HG03457 (cell line): ENCODE data around the gene RPS15.

Source experiments
- ATAC-seq: cut with Tn5 transposase; IDR thresholded peaks from one replicate; pipeline ENCODE4 v1.9.1; 2021; ENCODE audit warnings: moderate number of reproducible peaks; ENCODE audit not compliant: unreplicated experiment

The RPS15 gene

DNA sequence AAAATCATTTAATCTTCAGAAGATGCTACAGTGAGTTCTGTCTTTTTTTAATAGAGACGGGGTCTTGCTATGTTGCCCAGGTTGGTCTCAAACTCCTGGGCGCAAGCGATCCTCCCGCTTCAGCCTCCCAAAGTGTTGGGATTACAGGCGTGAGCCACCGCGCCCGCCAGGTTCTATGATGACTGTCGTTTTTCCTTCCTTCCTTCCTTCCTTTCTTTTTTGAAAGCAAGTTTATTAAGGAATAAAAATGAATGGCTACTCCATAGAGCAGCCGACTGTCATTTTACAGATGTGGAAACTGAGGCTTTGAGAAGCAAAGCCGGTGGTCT is 36.3 kb upstream of the RPS15 start:
- ATAC-seq, result no peak

DNA sequence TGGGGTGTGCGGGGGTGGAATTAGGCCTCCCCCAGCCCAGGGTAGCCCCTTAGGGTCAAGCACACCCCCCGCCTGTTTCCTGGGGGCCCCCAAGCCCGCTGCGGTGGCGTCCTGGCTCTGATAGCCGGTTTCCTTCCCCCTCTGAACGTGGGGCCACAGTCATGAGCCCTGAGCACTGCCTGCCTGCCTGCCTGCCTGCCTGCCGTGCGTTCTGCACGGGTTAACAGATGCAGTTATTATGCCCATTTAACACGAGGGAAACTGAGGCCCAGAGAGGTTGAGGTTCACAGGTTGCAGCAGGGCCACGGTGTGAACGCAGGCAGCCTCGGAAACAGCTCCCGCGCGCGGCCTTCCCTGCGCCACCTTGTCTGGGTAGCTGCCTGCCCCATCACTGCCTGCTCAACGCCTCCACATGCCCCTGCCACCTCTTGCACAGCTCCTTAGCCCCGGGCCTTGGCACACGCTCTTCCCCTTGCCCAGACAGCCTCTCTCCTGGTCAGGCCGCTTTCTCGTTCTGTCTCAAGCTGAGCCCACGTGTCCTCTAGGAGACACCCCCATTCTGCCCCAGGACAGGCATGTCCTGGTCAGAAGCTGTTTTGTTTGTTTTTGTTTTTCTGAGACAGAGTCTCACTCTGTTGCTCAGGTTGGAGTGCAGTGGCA is 35.7 kb upstream of the RPS15 start:
- ATAC-seq, result no peak

DNA sequence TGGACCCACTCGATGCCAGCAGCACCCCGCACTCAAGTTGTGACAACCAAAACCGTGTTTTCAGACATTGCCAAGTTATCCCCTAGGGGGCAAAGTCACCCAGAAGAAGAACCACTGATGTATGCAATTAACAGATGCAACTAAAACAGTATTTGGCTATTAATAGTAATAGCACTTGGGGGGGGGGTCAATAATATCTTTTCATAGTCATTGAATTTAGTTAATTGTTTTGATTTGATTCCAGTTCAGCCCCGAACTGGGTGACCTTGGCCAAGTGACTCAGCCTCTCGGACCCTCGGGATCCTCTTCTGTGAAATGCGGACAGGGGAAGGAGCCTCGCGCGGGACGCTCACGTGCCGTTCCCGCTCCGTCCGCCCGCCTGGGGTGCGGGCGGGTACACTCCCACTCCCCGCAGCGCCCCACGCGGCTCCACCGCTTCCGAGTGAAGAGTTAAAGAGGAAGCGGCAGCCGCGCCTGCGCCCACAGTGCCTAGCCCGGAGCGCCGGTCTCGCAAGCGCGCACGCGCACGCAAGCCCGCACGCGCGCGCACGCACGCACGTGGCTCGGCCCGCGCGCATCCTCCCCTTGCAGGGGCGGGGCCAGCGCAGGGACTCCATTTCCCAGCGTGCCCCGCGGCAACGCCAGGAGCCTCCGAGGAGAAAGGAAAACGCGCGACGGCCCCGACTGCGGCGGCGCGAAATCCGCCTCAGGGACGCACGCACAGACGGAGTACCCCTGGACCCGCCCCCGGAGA is 31.2 kb upstream of the RPS15 start:
- peak; percentile 72 for ATAC-seq

DNA sequence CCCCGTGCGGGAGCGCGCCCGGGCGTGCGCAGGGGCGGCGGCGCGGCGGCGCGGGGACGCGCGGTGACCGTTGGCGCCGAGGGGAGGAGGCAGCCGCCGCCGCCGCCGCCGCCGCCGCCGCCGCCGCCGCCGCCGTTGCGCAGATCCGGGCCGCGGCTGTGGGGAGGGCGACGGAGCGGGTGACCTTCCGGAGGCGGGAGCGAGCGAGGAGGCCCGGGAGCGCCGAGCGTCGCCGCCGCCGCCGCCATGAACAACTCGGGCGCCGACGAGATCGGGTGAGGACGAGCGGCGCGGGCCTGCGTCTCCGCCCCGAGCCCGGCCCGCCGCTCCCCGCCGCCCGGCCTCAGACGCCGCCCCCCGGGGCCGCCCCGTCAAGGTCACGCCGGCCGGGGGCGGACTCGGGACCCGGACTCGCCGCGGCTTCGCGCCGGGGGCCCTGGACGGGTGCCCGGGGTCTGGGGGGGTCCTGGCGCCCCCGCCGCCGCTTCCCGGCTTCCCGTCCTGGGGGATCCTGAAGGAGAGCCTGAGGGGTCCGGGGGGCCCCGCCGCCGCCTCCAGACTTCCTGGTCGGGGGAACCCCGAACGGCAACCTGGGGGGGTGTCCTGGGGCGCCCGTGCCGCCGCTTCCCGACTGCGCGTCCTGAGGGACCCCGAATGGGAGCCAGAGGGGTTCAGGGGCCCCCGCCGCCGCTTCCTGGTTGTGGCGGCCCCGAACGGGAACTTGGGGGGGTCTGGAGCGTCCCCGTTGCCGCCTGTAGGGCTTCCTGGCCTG is 30.5 kb upstream of the RPS15 start, which contains the start of gene DAZAP1:
DAZAP1 (plus strand) TSS at position 59 of the 772 bp plus-strand sequence; CDS start at position 247, 188 bp downstream.
- peak; percentile 10 for ATAC-seq

DNA sequence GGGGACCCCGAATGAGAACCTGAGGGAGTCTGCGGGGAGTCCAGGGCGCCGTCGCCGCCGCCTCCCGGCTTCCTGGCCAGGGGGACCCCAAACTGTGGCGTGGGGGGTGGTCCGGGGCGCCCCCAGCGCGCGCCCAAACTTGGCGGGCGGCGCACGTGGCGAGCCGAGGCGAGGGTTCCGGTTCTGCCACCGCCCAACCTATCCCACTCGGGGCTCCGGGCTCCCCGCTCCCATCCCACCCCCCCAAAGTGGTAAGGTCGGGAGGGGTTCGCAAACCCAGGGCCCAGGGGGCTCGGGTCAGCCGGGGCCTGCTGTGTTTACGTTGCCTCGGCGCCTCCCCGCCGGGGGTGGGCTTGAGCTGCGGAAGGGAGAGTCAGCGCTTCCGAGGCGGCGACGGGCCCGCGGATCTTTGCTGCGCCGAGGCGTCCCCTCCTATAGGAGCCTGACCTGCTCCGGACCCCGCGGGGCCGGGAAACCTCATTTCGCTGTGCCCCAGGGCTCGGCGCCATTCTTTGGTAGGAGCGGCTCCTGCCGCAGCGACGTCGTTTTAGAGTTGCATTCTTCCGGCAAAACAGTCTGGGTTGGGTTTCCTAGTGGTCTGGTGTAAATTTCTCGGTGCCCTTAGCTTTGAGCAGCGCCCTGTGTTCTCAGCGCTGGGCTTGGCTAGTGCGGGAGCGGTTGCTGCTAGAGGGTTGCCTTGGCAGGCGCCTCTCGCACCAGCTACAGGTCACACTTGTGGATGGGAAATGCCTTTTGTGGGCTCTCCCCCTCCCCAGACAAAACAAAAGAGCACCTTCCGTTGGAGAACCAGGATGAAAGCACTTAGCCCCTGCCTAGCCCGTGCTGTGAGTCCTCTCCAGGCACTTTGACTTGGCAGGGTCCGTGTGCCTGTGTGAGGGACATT is 29.6 kb upstream of the RPS15 start:
- no peak for ATAC-seq

DNA sequence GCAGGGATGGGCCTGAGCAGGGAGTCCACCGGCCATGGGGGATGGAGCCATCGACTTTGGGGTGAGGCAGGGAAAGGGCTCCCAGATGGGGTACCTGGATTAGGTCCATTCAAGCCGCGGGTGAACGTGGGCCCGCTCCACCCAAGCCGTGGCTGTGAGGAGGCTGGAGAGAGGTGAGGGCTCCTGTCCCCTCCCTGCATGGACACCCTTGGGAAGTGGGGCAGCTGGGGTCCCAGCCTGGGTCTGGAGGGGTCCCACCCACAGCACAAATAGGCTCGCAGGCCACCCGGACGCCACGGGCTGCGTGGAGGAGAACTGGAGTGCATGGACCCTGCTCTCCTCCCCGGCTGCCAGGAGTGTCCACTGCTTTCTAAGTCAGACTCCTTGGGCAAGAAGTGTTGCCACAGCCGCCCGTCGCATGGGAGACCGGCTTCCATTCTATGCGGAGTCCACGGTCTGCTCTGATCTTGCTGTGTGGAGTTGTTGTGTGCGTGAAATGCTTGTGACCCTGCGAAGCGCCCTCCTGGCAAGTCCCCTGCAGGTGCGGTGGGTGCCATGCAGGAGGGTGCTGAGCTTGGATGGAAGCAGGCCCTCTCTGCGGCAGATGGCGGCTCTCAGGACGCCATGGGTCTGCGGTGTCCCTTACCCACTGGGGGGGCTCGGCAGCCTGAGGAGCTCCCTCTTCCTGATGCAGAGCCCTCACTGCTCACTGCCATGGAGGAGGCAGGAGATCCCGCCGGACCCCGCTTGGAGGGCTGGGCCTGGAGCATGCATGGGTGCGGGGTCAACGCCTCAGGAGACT is 28.8 kb upstream of the RPS15 start:
- ATAC-seq, result no peak

DNA sequence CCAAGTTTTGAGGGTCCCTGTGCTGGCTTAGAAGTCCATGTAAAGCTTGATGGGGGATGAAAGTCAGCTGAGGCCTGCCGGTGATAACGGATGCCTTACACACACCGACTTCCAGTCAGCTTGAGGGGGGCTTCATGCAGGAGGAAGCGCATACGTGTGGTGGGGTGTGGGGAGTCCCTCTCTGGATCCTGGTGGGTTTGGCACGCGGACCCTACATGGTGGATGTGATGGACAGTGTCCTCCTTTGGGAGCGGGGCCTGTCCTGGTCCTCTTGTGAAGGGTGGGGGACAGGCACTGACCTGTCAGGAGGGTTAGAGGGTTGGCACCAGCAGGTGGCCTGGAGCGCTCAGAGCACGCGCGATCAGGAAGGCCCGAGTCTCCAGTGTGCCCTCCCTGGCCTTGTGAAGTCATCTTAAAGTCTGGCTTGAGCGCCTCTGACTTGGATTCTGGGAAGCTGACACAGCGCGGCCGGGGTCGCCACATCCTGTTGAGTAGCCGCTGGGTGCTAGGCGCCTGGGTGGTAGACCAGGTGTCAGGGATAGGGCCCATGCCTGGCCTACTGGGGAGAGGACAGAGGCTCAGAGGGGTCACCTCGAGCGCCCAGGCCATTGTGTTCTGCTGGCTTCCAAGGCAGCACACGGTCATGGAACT is 27.9 kb upstream of the RPS15 start:
- no peak for ATAC-seq

DNA sequence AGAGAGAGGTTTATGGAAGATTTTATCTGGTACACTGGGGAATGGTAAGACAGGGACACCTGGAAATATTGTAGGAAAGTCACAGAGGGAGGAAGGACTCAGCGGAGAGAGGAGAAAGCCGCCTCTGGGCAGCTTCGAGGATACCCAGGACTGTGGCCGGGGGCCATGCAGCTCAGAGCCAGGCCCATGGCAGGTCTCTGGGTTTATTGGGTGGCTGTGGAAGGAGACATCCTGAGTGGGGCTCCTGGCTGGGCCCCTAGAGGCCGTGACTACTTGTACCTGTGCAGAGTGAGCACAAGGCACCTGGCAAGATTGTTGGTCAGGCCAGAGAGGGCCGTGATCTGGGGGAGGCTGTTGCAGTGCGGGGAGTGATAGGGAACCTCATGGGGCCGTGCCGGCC is 27.4 kb upstream of the RPS15 start:
- ATAC-seq, result no peak

DNA sequence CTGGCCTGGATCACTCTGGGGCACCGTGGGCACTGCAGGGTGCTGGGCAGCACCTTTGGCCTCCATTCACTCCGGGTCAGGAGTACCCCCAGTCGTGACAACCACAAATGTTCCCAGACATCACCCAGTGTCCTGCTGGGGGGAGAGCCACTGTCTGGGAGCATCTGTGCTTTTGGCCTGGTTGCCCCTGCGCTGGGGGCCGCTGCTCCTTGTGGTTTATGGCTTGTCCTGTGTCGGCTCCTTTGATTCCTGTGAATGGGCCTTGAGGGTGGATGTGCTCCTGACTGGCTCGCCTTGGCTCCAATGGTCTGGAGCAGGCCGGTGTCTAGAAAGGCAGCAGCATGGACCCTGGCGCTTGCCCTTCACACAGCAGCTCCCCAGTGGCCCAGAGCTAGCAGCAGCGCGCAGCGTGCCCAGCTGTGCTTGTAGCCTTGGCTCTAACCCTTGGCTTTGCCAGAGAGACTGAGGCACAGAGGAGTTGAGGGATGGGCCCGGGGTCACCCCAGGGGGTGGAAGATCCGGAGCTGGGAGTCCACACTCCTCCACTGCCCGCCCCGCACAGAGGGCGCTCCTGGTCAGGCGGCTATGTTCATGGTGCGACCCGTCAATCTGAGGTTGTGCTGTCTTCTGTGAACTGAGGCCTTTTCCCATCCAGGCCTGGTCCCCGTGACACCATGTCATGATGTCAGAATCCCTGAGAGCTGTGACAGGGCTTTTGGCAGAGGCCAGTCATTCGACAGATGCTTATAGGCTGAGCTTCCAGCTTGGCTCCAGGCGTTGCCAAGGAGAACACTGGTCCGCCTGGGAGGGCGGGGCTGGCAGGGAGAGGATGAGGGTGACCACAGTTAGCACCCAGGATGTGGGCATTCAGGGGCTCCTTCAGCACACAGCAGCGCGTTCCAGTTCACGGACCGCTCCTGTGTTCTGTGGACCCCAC is 26.7 kb upstream of the RPS15 start:
- no peak for ATAC-seq

DNA sequence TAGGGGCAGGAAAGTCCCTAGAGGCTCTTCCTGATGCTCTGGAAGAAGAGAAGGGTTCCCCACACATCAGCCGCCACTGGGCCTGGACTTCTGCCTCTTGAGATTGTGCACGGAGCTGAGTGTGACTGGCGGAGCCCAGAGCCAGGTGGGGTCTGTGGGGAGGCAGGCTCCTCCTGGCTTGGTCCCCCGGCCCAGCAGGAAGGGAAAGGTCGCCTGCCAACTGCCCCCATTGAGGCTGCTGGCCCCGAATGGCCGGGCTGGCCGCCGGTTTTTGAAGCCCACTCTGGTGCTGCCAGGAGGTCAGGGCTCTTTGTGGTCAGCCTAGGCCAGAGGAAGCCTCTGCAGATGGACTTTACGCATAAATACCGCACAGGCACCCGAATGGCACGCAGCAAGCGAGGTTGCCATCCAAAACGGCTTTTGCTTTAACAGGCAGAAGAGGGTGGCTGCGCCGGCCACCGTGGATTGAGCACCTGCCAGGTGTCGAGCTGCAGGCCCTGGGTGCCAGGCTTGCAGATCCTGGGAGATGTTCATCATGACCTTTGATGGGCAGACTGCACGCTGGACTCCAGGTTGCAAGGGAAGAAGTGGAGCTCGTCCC is 25.8 kb upstream of the RPS15 start:
- ATAC-seq, result no peak

DNA sequence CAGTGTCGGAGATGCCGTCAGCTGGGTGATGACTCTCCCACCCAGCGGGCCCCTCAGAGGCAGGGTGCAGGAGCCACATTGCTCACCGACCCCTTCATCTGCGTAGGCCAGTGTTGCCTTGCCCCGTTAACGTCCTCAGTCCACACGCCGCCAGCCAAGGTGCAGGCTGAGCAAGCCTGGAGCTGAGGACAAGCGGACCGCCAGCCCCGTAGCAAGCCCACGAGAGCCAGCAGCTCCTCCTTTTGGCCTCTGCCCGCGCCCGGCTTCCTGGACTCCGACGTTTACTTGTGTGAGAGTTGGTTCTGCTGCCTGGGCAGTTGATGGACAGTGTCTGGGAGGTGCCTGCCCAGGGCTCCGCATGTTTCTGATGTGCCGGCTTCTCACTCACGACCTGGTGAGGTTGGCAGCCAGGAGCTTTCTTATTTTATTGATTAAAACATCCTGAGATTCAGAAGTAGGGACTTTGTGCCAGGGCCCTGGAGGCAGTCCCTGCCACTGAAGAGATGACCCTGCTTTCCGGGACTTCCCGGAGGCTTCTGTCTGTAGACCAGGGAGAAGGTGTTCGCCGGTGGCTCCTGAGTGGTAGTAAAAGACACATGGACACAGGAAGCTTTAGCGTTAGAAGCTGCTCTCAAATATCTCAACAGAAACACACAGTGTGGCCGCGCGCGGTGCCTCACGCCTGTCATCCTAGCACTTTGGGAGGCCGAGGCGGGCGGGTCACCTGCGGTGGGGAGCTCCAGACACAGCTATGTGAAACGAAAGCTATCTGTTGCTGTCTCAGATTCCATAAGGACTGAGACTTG is 25.0 kb upstream of the RPS15 start:
- ATAC-seq, result no peak

DNA sequence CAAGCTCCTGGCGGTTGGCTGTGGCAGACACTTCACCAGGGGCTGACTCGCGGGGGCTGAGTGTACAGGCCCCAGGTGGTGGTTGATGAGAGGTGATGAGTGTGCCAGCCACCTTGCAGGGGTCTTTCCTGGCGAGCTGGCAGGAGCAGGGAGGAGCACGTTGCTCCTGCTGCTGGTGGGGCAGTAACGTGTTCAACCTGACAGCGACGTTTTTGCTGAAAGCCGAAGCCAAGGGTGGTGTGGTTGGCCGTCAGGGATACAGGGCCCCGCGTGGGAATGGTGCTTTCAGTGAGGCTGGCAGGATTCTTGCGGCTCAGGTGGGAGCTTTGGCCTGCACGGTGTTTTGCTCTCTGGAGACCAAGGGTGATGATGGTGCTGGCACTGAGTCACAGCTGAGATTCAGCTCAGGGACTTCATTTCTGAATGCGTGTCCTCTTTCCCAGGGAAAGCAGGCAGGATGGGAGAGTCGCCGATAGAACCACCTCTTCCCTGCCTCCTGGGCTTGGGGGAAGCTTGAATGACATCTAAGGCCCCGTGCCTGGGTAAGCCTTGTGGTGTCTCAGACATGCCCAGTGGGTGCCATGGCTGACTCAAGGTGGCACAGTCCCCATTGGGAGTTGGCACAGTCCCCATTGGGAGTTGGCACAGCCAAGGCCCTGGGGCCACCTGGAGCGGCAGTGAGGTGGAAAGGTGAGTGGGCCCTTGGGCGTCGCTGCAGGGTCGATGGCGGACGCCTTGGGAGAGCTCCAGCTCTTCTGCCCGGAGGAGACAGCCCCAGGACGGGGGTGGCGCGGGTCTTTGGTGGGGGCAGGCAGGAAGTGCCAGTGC is 22.0 kb upstream of the RPS15 start:
- ATAC-seq, result no peak

DNA sequence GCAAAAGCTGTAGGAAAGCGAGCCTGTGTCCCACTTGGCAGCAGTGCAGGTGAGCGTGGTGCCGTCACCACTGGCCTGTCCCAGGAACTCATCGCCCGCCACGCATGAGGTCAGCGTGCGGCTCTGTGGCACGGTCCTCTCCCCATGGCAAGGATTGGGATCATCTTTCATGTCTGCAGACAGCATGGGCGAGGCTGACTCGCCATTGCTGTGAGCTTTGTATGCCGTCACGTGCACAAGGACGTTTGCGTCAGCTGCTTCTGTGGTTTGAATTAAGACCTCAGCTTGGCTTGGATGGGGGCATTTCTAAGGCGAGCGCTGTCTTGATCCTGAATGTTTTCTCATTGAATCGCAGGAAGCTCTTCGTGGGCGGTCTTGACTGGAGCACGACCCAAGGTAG is 21.1 kb upstream of the RPS15 start:
- ATAC-seq, result no peak

DNA sequence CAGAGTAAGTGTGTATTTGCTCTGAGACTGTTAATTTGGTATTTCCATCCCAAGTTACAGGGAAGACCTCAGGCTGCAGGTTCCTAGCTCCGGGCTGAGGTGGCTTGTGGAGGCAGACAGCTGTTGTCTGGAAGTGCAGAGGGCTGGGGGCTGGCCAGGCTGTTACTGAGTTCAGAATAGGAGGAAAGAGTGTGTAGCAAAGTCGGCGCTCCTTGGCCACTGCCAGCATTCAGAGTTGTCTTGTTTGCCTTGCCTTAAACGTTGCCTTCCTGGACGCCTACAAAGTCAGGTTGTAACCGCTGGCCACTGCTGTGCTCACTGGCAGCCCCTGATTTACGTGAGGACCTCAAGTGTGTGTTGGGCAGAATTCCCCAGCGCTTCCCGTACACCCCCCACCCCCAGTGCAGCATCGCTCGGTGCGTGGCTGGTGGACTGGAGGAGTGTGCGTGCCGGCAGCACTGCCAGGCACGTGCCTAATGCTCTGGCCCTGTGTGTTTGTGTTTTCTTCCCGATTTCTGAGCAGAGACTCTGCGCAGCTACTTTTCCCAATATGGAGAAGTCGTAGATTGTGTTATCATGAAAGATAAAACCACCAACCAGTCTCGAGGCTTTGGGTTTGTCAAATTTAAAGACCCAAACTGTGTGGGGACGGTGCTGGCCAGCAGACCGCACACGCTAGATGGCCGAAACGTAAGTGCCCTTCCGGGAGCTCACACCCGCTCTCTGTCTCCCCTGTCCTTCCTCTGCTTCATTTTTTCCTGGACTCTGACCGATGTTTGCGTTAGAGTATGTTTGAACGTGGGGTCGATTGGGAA is 20.3 kb upstream of the RPS15 start:
- ATAC-seq, result no peak

DNA sequence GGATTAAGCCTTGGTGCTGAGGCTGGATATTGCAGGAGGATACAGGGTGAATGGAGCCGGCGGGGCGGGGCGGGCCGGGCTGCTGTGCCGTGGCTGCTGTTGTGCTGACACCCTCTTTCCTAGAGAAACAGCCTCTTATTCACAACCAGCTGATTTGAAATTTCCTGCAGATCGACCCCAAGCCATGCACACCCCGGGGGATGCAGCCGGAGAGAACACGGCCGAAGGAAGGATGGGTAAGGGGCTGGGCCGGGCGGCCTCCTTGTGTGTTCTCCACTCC is 19.8 kb upstream of the RPS15 start:
- ATAC-seq, result no peak
